Left lung (tissue), 10 donors: ENCODE data around the gene EXOSC7. TPM values are rescaled to one million over a fixed set of nuclear protein-coding genes. Genes with fewer than 3 reads are reported as not detected.

Experiments
- ATAC-seq: fragments of 200-7000 bp; cut with Tn5 transposase; one replicate; pipeline ENCODE4 v1.9.1; 2020; ENCODE audit warnings: moderate library complexity
- DNase-seq, 4 donors: peaks; one replicate each; pipeline ENCODE4 v3.0.0-alpha.2; 2013 to 2020
- H3K27ac ChIP-seq, 2 donors: fragments of 200-600 bp; sonication (generic) in 1 of 2; one replicate each; pipeline versions ENCODE4 v1.5.0 to v1.8.0; 2020 to 2021
- H3K27me3 ChIP-seq, 2 donors: fragments of 200-600 bp; sonication (generic) in 1 of 2; one replicate each; pipeline versions ENCODE4 v1.5.0 to v1.8.0; 2020 to 2021
- H3K36me3 ChIP-seq, 2 donors: fragments of 200-600 bp; sonication (generic) in 1 of 2; one replicate each; pipeline versions ENCODE4 v1.5.0 to v1.8.0; 2020 to 2021
- H3K4me1 ChIP-seq, 2 donors: fragments of 200-600 bp; one replicate each; pipeline ENCODE4 v1.8.0; 2021
- H3K4me3 ChIP-seq, 2 donors: fragments of 200-600 bp; sonication (generic) in 1 of 2; one replicate each; pipeline versions ENCODE4 v1.5.0 to v1.8.0; 2020 to 2021; ENCODE audit warnings: mild to moderate bottlenecking in 1 of 2
- H3K9me3 ChIP-seq, 2 donors: fragments of 200-600 bp; sonication (generic) in 1 of 2; one replicate each; pipeline versions ENCODE4 v1.5.0 to v1.8.0; 2020 to 2021
- intact Hi-C, 2 donors: fragments of 100-400 bp; cut with DNase I; formaldehyde crosslinking; loops; one replicate each; pipeline versions ENCODE4 v1.11.2 to v1.14.2; 2022
- polyA plus RNA-seq, 6 donors: library from polyadenylated mRNA; unstranded; fragments of 120-200 nt; gene quantifications; one replicate each; pipeline ENCODE4 v1.2.1, GENCODE V29; 2013; ENCODE audit not compliant: insufficient read length in 6 of 6
- total RNA-seq, 2 donors: library from RNA; stranded (reverse); fragmentation: NEBNext Ultra II Directional; extraction: Animal tissue kit (Norgen Biotek cat#: 25700); gene quantifications; one replicate each; pipeline ENCODE4 v1.2.1, GENCODE V29; 2021
- TF ChIP-seq, protein P1 (sequence below), 2 donors: fragments of 200-600 bp; sonication (generic) in 1 of 2; IDR thresholded peaks; one replicate each; pipeline versions ENCODE4 v1.5.0 to v1.8.0; 2021; ENCODE audit warnings: antibody characterized with exemption in 2 of 2
- donor health status: DM: no; HTN: yes; CAD: no.
- donor health status: DM: no; HTN: no; CAD: no.

EXOSC7 gene
- total and polyA plus RNA-seq, 8 donors, result 33.2 to 76.2 (median 61.3) TPM

DNA sequence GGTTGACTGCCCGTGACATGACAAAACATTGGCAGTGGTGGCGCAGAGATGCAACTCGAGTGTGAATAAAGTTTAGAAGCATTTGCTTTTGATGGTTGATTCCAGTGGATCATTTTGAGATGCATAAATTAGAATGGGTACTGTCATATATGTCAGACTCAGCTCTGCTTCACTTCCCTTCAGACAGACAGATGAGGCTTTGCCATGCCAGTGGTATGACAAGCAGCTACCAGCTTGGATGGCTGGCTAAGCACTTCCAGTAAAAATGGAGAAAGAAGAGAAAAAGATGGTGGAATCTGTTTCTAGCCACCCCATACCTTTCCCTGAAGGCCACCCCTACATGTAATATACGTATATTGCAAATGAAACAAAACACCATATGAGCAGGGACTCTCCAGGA is 36.5 kb downstream of the EXOSC7 start:
- H3K4me1 ChIP-seq, result peaks cover 23 to 27% of the 10 kb centered on the region in 2 donors
- H3K36me3 ChIP-seq, result peaks cover 0 to 48% of the 10 kb centered on the region in 2 donors
- H3K27me3 ChIP-seq, result no peaks in the 10 kb centered on the region
- H3K4me3 ChIP-seq, result no peak overlapping the region
- no peak for DNase-seq
- intact Hi-C loops, result no loop called here
- ATAC-seq, result no peak
- no peaks in the 10 kb centered on the region for H3K9me3 ChIP-seq
- TF ChIP-seq, protein P1, sequence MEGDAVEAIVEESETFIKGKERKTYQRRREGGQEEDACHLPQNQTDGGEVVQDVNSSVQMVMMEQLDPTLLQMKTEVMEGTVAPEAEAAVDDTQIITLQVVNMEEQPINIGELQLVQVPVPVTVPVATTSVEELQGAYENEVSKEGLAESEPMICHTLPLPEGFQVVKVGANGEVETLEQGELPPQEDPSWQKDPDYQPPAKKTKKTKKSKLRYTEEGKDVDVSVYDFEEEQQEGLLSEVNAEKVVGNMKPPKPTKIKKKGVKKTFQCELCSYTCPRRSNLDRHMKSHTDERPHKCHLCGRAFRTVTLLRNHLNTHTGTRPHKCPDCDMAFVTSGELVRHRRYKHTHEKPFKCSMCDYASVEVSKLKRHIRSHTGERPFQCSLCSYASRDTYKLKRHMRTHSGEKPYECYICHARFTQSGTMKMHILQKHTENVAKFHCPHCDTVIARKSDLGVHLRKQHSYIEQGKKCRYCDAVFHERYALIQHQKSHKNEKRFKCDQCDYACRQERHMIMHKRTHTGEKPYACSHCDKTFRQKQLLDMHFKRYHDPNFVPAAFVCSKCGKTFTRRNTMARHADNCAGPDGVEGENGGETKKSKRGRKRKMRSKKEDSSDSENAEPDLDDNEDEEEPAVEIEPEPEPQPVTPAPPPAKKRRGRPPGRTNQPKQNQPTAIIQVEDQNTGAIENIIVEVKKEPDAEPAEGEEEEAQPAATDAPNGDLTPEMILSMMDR (IDR thresholded peaks at IDR 0.05), result no peak
- peak overlapping the region; percentile 79 to 81 for H3K27ac ChIP-seq

DNA sequence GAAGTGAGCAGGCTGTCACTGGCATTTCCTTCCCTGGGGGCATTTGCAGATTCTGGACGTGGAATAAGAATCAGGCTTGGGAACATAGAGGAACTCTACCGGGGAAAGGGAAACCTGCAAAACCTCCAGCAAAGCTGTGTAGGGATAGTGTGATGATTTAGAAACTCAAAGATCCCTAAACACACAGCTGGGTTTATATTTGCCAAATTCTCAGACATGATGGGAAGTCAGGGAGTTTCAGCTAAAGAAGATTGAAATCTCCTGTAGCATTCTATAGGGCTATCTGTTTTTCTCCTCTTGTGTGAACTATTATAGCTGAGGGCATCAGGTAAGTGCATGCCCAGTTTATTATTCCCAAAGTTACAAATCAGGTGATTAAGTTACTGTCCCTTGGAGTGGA is 40.9 kb downstream of the EXOSC7 start:
- Histone ChIP-seq H3K4me1 (peaks cover 10 to 14% of the 10 kb centered on the region in 2 donors), H3K36me3 (peaks cover 0 to 30% of the 10 kb centered on the region in 2 donors), H3K27me3 (no peaks in the 10 kb centered on the region), H3K9me3 (no peaks in the 10 kb centered on the region), H3K4me3 (no peak overlapping the region), H3K27ac (no peak overlapping the region)
- ATAC-seq (no peak), DNase-seq (no peak)
- TF ChIP-seq, protein P1 (IDR thresholded peaks at IDR 0.05), result no peak
- intact Hi-C loops, result no loop called here

DNA sequence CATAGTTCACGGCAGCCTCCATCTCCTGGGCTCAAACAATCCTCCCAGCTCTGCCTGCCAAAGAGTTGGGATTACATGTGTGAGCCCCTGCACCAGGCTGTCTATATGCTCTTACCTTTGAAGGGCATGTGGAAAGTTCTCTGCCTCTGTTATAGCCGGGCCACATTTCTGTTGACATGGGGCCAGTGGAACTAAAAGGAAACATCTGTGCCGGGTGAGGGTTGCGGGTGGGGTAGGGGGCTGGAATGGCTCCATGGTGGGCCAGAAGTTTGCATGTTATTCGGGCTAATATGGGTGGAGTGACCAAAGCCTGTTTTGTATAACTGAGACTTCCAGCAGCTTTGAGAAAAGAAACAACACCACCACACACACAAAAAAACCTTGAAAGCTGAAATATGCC is 41.8 kb downstream of the EXOSC7 start:
- DNase-seq (no peak), ATAC-seq (no peak)
- Histone ChIP-seq H3K27ac (peak overlapping the region in 1 of 2 donors; percentile 6), H3K27me3 (no peaks in the 10 kb centered on the region), H3K9me3 (no peaks in the 10 kb centered on the region), H3K4me3 (no peak overlapping the region), H3K4me1 (peaks cover 1 to 8% of the 10 kb centered on the region in 2 donors), H3K36me3 (peaks cover 0 to 23% of the 10 kb centered on the region in 2 donors)
- TF ChIP-seq, protein P1 (IDR thresholded peaks at IDR 0.05), result no peak
- intact Hi-C loops, result no loop called here

DNA sequence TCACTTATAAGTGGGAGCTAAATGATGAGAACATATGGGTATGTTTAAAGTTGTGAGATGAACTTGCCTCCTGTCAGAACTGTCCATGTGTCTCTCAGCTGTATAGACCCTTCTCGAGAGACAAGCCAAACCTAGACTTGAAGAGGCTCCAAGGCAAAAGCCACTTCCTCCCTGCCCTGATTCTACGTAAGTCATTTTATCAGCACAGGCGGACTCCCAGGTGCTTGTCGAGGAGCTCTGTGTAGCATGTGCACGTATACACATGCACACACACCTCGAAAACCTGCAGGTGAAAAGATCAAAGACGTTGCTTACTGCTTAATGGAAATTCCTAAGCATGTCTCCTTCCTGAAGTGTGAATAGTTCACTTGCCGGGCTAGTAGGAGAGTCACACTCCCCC is 44.5 kb downstream of the EXOSC7 start:
- TF ChIP-seq, protein P1 (IDR thresholded peaks at IDR 0.05), result no peak
- Histone ChIP-seq H3K4me3 (no peak overlapping the region), H3K9me3 (no peaks in the 10 kb centered on the region), H3K27ac (no peak overlapping the region), H3K4me1 (peaks cover 13 to 15% of the 10 kb centered on the region in 2 donors), H3K36me3 (peaks cover 0 to 4% of the 10 kb centered on the region in 2 donors), H3K27me3 (no peaks in the 10 kb centered on the region)
- no peak for ATAC-seq
- DNase-seq, result no peak
- intact Hi-C loops, result no loop called here

DNA sequence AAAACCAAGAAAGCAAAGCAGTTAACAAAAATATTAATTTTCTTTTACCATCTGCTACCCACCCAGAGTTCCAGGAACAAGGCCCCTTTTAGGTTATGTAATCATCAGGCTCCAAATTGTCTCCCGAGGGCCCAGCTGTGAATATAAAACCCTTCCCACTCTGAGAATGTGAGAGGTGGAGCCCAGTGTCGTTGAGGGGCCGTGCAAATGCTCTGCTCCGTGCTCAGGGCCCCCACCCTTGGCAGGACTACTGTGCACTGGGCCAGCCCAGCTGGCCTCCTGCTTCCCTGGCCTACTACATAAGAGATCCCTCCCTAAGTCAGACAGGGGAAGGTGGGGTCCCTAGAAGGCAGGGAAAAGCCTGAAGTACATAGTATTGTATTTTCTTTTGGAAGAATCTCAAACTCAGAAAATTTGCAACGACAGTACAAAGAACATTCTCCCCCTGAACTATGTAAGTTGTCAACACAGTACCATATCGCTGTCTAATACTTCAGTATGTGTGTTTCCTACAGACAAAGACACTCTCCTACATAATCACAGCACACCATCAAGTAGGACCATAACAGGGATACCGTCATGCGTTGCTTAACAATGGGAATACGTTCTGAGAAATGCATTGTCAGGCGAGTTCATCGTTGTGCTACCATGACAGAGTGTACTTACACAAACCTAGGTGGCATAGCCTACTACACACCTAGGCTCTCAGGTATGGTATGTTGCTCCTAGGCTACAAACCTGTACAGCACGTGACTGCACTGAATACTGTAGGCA is 45.7 kb downstream of the EXOSC7 start:
- Histone ChIP-seq H3K27me3 (no peaks in the 10 kb centered on the region), H3K36me3 (no peaks in the 10 kb centered on the region), H3K4me3 (no peak overlapping the region), H3K9me3 (no peaks in the 10 kb centered on the region), H3K4me1 (peaks cover 19 to 26% of the 10 kb centered on the region in 2 donors), H3K27ac (no peak overlapping the region)
- ATAC-seq, result peak; percentile 15
- TF ChIP-seq, protein P1 (IDR thresholded peaks at IDR 0.05), result no peak
- intact Hi-C loops, result no loop called here
- DNase-seq, result peak in 1 of 4 donors; percentile 56
